OCI-LY1 (cell line): ENCODE data around the gene CSRP1.

Experiments used
- EZH2 ChIP-seq: fragments of 200-600 bp; sonication (generic), shearing (Covaris generic); IDR thresholded peaks from 2 replicates; pipeline ENCODE4 v1.8.0; 2017; ENCODE audit warnings: borderline replicate concordance, mixed run types, mild to moderate bottlenecking, antibody characterized with exemption, low read length, moderate library complexity, mixed read lengths
- TF ChIP-seq, protein P1 (sequence below): fragments of 200-600 bp; sonication (generic), shearing (Covaris generic); IDR thresholded peaks from 2 replicates; pipeline ENCODE4 v1.5.1; 2017; ENCODE audit warnings: mild to moderate bottlenecking, antibody characterized with exemption, low read length, moderate library complexity, mixed read lengths

DNA sequence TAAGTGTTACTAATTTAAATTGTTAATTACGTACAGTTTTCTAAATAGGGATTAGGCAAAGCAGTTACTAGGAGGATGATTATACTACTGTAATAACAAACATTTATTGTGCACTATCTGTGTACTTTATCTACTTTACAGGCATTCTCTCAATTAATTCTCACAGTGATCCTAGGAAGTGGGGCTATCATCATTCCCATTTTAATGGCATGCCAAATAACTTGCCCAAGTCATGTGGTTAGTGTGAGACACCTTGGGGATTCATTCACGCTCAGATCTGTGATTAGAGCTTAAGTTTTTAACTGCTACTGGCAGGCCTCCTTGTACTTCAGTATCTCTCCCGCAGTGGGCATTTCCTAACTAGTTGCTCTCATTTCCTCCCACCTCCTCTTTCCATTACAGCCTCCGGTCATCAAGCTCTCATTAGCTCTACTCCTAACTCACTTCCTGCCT, 49.4 kb downstream of the CSRP1 start:
- TF ChIP-seq, protein P1, sequence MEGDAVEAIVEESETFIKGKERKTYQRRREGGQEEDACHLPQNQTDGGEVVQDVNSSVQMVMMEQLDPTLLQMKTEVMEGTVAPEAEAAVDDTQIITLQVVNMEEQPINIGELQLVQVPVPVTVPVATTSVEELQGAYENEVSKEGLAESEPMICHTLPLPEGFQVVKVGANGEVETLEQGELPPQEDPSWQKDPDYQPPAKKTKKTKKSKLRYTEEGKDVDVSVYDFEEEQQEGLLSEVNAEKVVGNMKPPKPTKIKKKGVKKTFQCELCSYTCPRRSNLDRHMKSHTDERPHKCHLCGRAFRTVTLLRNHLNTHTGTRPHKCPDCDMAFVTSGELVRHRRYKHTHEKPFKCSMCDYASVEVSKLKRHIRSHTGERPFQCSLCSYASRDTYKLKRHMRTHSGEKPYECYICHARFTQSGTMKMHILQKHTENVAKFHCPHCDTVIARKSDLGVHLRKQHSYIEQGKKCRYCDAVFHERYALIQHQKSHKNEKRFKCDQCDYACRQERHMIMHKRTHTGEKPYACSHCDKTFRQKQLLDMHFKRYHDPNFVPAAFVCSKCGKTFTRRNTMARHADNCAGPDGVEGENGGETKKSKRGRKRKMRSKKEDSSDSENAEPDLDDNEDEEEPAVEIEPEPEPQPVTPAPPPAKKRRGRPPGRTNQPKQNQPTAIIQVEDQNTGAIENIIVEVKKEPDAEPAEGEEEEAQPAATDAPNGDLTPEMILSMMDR, result no peak
- no peak for TF ChIP-seq EZH2
